K562 (cell line): ENCODE measurements around the gene MATN1. TPM values are rescaled to one million over a fixed set of nuclear protein-coding genes. Genes with fewer than 3 reads are reported as not detected.

Experiments used
- EP300 ChIP-seq: IDR thresholded peaks from 2 replicates; pipeline ENCODE4 v1.6.1; 2012; ENCODE audit warnings: low read length, improper control_type of control experiment
- FOXJ2 ChIP-seq: fragments of 200-800 bp; sonication (Bioruptor generic); IDR thresholded peaks from 2 replicates; pipeline ENCODE4 v1.6.1; 2016; ENCODE audit warnings: missing genetic modification characterization, missing compliant biosample characterization
- FOXK2 ChIP-seq, 2 experiments: fragments of 450-650 bp; IDR thresholded peaks in 1 of 2; conservative IDR thresholded peaks in 1 of 2; 2 replicates each; pipeline ENCODE4 v1.6.1; 2016; ENCODE audit warnings: low read depth in 2 of 2, mild to moderate bottlenecking in 1 of 2
- MEIS2 ChIP-seq: fragments of 450-650 bp; IDR thresholded peaks from 2 replicates; pipeline ENCODE4 v1.6.1; 2014; ENCODE audit warnings: mild to moderate bottlenecking; ENCODE audit not compliant: partially characterized antibody
- TAF7 ChIP-seq: fragments of 450-650 bp; IDR thresholded peaks from 2 replicates; pipeline ENCODE4 v1.6.1; 2016; ENCODE audit warnings: missing genetic modification characterization, missing compliant biosample characterization
- ZFX ChIP-seq: sonication (generic); formaldehyde crosslinking; IDR thresholded peaks from 2 replicates; pipeline ENCODE4 v1.8.0; 2022; ENCODE audit warnings: mild to moderate bottlenecking, missing genetic modification reagents, moderate library complexity
- polyA plus RNA-seq, 8 experiments: library from polyadenylated mRNA; depleted of rRNA in 4 of 8; stranded (reverse) in 5 of 8; unstranded in 3 of 8; fragments of >200 nt; fragmentation: Nextera tagmentation in 2 of 8; fragmentation: Illumina TruSeq in 1 of 8; extraction: Ambion mirVana in 2 of 8; extraction: Trizol in 1 of 8; gene quantifications; 2 replicates each; pipeline versions ENCODE4 v1.2.1 to v1.2.3, GENCODE V29; 2011 to 2014; ENCODE audit warnings: inconsistent platforms in 1 of 8, missing spikeins in 1 of 8
- total RNA-seq, 7 experiments: library from RNA; depleted of rRNA in 6 of 7; stranded (reverse); fragments of >200 nt in 6 of 7; fragmentation: Illumina TruSeq in 2 of 7; extraction: Trizol in 2 of 7; gene quantifications; 2 replicates each; pipeline versions ENCODE4 v1.2.1 to v1.2.3, GENCODE V29; 2011 to 2021; ENCODE audit warnings: low replicate concordance in 1 of 7
- TF ChIP-seq, protein P1 (sequence below): fragments of 250-450 bp; sonication (Bioruptor Pico); IDR thresholded peaks from 2 replicates; pipeline ENCODE4 v1.5.0; 2021; ENCODE audit warnings: mild to moderate bottlenecking, borderline replicate concordance
- TF ChIP-seq, protein P2 (sequence below): sonication (generic); formaldehyde crosslinking; IDR thresholded peaks from 2 replicates; pipeline ENCODE4 v1.5.0; 2020; ENCODE audit warnings: missing genetic modification reagents
- TF ChIP-seq, protein P3 (sequence below): fragments of 200-800 bp; sonication (Bioruptor generic); IDR thresholded peaks from 2 replicates; pipeline ENCODE4 v1.6.1; 2017; ENCODE audit warnings: missing genetic modification characterization, missing compliant biosample characterization
- TF ChIP-seq, protein P4 (sequence below): fragments of 200-800 bp; sonication (Bioruptor generic); IDR thresholded peaks from 2 replicates; pipeline ENCODE4 v1.6.1; 2017; ENCODE audit warnings: missing genetic modification characterization, missing compliant biosample characterization
- TF ChIP-seq, protein P5 (sequence below): fragments of 450-650 bp; IDR thresholded peaks from 2 replicates; pipeline ENCODE4 v1.6.1; 2017; ENCODE audit warnings: antibody characterized with exemption
- TF ChIP-seq, protein P6 (sequence below), 3 experiments: fragments of 200-800 bp in 1 of 3; fragments of 250-450 bp in 1 of 3; fragments of 450-650 bp in 1 of 3; sonication (Bioruptor Pico) in 1 of 3; sonication (Bioruptor generic) in 1 of 3; formaldehyde crosslinking in 1 of 3; IDR thresholded peaks; 2 replicates each; pipeline versions ENCODE4 v1.6.1 to v1.8.0; 2016 to 2022; ENCODE audit warnings: mild to moderate bottlenecking in 2 of 3, missing genetic modification characterization in 2 of 3, missing compliant biosample characterization in 1 of 3, moderate library complexity in 1 of 3

Gene MATN1
- total and polyA plus RNA-seq, 9 of the 15 experiments (the other 6 are each of a cell fraction or from before 2014, with no cell fraction given), result 0.10 to 2.3 (median 1.2) TPM

DNA sequence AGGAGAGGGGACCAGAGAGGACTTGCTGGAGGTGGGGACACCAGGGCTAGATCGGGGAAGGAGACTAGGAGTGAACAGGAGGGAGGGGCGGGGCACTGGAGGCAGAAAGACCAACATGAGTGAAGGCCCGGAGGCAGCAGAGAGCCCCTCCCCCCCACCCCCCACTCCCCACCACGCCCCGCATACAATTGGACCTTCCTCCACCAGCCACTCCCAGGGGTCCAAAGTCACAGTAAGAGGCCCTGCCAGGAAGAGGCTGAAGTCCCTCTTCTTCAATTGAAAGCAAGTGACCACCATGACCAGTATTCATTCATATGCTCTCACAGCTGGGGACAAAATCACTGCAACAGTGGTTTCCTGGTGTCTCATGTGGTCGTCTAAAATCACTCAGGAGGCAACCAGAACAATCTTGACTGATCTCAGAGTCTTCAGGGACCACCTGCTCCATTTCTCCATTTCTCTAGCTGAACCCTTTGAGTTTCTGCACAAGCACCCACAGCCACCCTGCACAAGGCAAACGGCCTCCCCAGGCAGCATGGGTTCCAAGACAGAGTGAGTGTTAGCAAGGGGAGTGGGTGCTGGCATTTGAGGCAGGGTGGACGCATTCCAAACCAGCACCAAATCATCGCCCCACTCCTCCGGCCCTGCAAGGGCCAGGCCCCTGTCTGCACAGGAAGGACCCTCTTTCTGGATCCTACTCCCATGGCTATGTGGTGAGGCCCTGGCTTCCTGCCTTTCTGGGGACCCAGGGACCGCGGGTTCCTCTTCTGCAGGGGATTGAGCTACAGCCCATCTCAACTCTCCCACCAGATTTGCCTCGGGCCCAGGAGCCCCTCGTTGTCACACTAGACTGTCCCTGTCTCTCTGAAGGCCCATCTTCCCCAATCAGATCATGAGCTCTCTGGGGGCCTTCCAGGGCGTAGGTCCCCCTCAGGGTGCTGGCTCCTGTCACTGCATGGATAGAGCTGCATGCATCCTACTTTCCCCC is 17.2 kb upstream of the MATN1 start (continued):
- TF ChIP-seq, protein P1, sequence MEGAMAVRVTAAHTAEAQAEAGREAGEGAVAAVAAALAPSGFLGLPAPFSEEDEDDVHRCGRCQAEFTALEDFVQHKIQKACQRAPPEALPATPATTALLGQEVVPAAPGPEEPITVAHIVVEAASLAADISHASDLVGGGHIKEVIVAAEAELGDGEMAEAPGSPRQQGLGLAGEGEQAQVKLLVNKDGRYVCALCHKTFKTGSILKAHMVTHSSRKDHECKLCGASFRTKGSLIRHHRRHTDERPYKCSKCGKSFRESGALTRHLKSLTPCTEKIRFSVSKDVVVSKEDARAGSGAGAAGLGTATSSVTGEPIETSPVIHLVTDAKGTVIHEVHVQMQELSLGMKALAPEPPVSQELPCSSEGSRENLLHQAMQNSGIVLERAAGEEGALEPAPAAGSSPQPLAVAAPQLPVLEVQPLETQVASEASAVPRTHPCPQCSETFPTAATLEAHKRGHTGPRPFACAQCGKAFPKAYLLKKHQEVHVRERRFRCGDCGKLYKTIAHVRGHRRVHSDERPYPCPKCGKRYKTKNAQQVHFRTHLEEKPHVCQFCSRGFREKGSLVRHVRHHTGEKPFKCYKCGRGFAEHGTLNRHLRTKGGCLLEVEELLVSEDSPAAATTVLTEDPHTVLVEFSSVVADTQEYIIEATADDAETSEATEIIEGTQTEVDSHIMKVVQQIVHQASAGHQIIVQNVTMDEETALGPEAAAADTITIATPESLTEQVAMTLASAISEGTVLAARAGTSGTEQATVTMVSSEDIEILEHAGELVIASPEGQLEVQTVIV (CRISPR knock-in tag), result no peak
- TF ChIP-seq, protein P2, sequence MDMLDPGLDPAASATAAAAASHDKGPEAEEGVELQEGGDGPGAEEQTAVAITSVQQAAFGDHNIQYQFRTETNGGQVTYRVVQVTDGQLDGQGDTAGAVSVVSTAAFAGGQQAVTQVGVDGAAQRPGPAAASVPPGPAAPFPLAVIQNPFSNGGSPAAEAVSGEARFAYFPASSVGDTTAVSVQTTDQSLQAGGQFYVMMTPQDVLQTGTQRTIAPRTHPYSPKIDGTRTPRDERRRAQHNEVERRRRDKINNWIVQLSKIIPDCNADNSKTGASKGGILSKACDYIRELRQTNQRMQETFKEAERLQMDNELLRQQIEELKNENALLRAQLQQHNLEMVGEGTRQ (CRISPR knock-in tag), result no peak
- peak; percentile 18; the same call in 1 of the 2 replicates for TF ChIP-seq ZFX (CRISPR knock-in tag)
- TF ChIP-seq, protein P3, sequence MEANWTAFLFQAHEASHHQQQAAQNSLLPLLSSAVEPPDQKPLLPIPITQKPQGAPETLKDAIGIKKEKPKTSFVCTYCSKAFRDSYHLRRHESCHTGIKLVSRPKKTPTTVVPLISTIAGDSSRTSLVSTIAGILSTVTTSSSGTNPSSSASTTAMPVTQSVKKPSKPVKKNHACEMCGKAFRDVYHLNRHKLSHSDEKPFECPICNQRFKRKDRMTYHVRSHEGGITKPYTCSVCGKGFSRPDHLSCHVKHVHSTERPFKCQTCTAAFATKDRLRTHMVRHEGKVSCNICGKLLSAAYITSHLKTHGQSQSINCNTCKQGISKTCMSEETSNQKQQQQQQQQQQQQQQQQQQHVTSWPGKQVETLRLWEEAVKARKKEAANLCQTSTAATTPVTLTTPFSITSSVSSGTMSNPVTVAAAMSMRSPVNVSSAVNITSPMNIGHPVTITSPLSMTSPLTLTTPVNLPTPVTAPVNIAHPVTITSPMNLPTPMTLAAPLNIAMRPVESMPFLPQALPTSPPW (CRISPR knock-in tag), result peak; percentile 23; the same call in 1 of the 2 replicates
- TF ChIP-seq MEIS2, result no peak
- no peak for TF ChIP-seq TAF7
- TF ChIP-seq, protein P4, sequence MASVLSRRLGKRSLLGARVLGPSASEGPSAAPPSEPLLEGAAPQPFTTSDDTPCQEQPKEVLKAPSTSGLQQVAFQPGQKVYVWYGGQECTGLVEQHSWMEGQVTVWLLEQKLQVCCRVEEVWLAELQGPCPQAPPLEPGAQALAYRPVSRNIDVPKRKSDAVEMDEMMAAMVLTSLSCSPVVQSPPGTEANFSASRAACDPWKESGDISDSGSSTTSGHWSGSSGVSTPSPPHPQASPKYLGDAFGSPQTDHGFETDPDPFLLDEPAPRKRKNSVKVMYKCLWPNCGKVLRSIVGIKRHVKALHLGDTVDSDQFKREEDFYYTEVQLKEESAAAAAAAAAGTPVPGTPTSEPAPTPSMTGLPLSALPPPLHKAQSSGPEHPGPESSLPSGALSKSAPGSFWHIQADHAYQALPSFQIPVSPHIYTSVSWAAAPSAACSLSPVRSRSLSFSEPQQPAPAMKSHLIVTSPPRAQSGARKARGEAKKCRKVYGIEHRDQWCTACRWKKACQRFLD (CRISPR knock-in tag), result peak; percentile 35; the same call in 1 of the 2 replicates
- TF ChIP-seq, protein P5, sequence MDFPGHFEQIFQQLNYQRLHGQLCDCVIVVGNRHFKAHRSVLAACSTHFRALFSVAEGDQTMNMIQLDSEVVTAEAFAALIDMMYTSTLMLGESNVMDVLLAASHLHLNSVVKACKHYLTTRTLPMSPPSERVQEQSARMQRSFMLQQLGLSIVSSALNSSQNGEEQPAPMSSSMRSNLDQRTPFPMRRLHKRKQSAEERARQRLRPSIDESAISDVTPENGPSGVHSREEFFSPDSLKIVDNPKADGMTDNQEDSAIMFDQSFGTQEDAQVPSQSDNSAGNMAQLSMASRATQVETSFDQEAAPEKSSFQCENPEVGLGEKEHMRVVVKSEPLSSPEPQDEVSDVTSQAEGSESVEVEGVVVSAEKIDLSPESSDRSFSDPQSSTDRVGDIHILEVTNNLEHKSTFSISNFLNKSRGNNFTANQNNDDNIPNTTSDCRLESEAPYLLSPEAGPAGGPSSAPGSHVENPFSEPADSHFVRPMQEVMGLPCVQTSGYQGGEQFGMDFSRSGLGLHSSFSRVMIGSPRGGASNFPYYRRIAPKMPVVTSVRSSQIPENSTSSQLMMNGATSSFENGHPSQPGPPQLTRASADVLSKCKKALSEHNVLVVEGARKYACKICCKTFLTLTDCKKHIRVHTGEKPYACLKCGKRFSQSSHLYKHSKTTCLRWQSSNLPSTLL, result no peak
- no peak for TF ChIP-seq FOXK2 (conservative IDR thresholded peaks at IDR 0.05 in 1 of 2, IDR thresholded peaks at IDR 0.05 in 1 of 2; ENCODE audit: low read depth in 2 of 2)
- no peak for TF ChIP-seq FOXJ2 (tag)
- TF ChIP-seq EP300, result no peak
- TF ChIP-seq, protein P6, sequence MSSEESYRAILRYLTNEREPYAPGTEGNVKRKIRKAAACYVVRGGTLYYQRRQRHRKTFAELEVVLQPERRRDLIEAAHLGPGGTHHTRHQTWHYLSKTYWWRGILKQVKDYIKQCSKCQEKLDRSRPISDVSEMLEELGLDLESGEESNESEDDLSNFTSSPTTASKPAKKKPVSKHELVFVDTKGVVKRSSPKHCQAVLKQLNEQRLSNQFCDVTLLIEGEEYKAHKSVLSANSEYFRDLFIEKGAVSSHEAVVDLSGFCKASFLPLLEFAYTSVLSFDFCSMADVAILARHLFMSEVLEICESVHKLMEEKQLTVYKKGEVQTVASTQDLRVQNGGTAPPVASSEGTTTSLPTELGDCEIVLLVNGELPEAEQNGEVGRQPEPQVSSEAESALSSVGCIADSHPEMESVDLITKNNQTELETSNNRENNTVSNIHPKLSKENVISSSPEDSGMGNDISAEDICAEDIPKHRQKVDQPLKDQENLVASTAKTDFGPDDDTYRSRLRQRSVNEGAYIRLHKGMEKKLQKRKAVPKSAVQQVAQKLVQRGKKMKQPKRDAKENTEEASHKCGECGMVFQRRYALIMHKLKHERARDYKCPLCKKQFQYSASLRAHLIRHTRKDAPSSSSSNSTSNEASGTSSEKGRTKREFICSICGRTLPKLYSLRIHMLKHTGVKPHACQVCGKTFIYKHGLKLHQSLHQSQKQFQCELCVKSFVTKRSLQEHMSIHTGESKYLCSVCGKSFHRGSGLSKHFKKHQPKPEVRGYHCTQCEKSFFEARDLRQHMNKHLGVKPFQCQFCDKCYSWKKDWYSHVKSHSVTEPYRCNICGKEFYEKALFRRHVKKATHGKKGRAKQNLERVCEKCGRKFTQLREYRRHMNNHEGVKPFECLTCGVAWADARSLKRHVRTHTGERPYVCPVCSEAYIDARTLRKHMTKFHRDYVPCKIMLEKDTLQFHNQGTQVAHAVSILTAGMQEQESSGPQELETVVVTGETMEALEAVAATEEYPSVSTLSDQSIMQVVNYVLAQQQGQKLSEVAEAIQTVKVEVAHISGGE (CRISPR knock-in tag; IDR thresholded peaks at IDR 0.05), result no peak
